Measurements from ENCODE around the gene OR4D10.
"Not testable (repeated sequence)": the region's sequence is repeated elsewhere in the genome, so short reads cannot be mapped to it uniquely, and the experiment has no call there.

OR4D10 gene

GRCh38 chr11:59475176-59475575 is 2.1 kb downstream of the OR4D10 start:
- in situ Hi-C loops (cut with HindIII; ENCODE audit: low pct_unique_long_range_greater_than_20kb, low sequenced_read_pairs): no loop called here
- TF ChIP-seq JUND (IDR thresholded peaks at IDR 0.05; ENCODE audit: low read depth): no peak
- DNase-seq (ENCODE audit: low read depth in 1 of 2, low spot score in 1 of 2): no peak

GRCh38 chr11:59479906-59480305 is 6.8 kb downstream of the OR4D10 start:
- no peak for TF ChIP-seq JUND (IDR thresholded peaks at IDR 0.05; ENCODE audit: low read depth)
- no peak for DNase-seq (ENCODE audit: low read depth in 1 of 2, low spot score in 1 of 2)
- in situ Hi-C loops (cut with HindIII; ENCODE audit: low pct_unique_long_range_greater_than_20kb, low sequenced_read_pairs): no loop called here

GRCh38 chr11:59480359-59480758 is 7.2 kb downstream of the OR4D10 start:
- in situ Hi-C loops (cut with HindIII; ENCODE audit: low pct_unique_long_range_greater_than_20kb, low sequenced_read_pairs): no loop called here
- TF ChIP-seq JUND (IDR thresholded peaks at IDR 0.05; ENCODE audit: low read depth): no peak
- DNase-seq (ENCODE audit: low read depth in 1 of 2, low spot score in 1 of 2): no peak

- in situ Hi-C loops (cut with HindIII; ENCODE audit: low pct_unique_long_range_greater_than_20kb, low sequenced_read_pairs): no loop called here
- TF ChIP-seq JUND (IDR thresholded peaks at IDR 0.05; ENCODE audit: low read depth): no peak
- no peak for DNase-seq (ENCODE audit: low read depth in 1 of 2, low spot score in 1 of 2)
Observed at GRCh38 chr11:59501931-59502330, 28.8 kb downstream of the OR4D10 start.

GRCh38 chr11:59503276-59503675 is 30.2 kb downstream of the OR4D10 start, which contains the start of gene OR4D11:
Gene OR4D11 (plus strand): TSS chr11:59503576. CDS start chr11:59503576, 0 bp downstream.
- in situ Hi-C loops (cut with HindIII; ENCODE audit: low pct_unique_long_range_greater_than_20kb, low sequenced_read_pairs): no loop called here
- DNase-seq (ENCODE audit: low read depth in 1 of 2, low spot score in 1 of 2): no peak
- TF ChIP-seq JUND (IDR thresholded peaks at IDR 0.05; ENCODE audit: low read depth): no peak

GRCh38 chr11:59510941-59511589 is 38.0 kb downstream of the OR4D10 start, which contains the start of gene OR4D9:
Gene OR4D9 (plus strand): TSS chr11:59511539. CDS start chr11:59514913, 3,374 bp downstream.
- in situ Hi-C loops (cut with HindIII; ENCODE audit: low pct_unique_long_range_greater_than_20kb, low sequenced_read_pairs): no loop called here

GRCh38 chr11:59511675-59512074 is 38.6 kb downstream of the OR4D10 start:
- in situ Hi-C loops (cut with HindIII; ENCODE audit: low pct_unique_long_range_greater_than_20kb, low sequenced_read_pairs): no loop called here
- TF ChIP-seq JUND (IDR thresholded peaks at IDR 0.05; ENCODE audit: low read depth): no peak
- no peak for DNase-seq (ENCODE audit: low read depth in 1 of 2, low spot score in 1 of 2)

More at GRCh38 chr11:59510941-59511589, 38.0 kb downstream of the OR4D10 start, which contains the start of gene OR4D9:
- no peak for DNase-seq (ENCODE audit: low read depth in 1 of 2, low spot score in 1 of 2)
- no peak for TF ChIP-seq JUND (IDR thresholded peaks at IDR 0.05; ENCODE audit: low read depth)

GRCh38 chr11:59520139-59520538 is 47.0 kb downstream of the OR4D10 start:
- in situ Hi-C loops (cut with HindIII; ENCODE audit: low pct_unique_long_range_greater_than_20kb, low sequenced_read_pairs); DNase-seq (ENCODE audit: low read depth in 1 of 2, low spot score in 1 of 2): not testable (repeated sequence)

- DNase-seq (ENCODE audit: low read depth in 1 of 2, low spot score in 1 of 2): no peak
- in situ Hi-C loops (cut with HindIII; ENCODE audit: low pct_unique_long_range_greater_than_20kb, low sequenced_read_pairs): no loop called here
- TF ChIP-seq JUND (IDR thresholded peaks at IDR 0.05; ENCODE audit: low read depth): no peak
Observed at GRCh38 chr11:59520741-59521140, 47.6 kb downstream of the OR4D10 start.

GRCh38 chr11:59523541-59523940 is 50.4 kb downstream of the OR4D10 start:
- no peak for TF ChIP-seq JUND (IDR thresholded peaks at IDR 0.05; ENCODE audit: low read depth)
- in situ Hi-C loops (cut with HindIII; ENCODE audit: low pct_unique_long_range_greater_than_20kb, low sequenced_read_pairs): no loop called here
- peak in 1 of 2 experiments; percentile 36 for DNase-seq (ENCODE audit: low read depth in 1 of 2, low spot score in 1 of 2)

GRCh38 chr11:59528711-59529110 is 55.6 kb downstream of the OR4D10 start:
- in situ Hi-C loops (cut with HindIII; ENCODE audit: low pct_unique_long_range_greater_than_20kb, low sequenced_read_pairs): no loop called here
- TF ChIP-seq JUND (IDR thresholded peaks at IDR 0.05; ENCODE audit: low read depth): no peak

More at GRCh38 chr11:59528711-59529110, 55.6 kb downstream of the OR4D10 start:
- DNase-seq (ENCODE audit: low read depth in 1 of 2, low spot score in 1 of 2): no peak
